Neural cell (in vitro differentiated cells): ENCODE measurements around the gene SYT6. TPM values are rescaled to one million over a fixed set of nuclear protein-coding genes. Genes with fewer than 3 reads are reported as not detected.

Experiments
- H2AFZ ChIP-seq: fragments of 200-600, 300-800 bp; sonication (generic), shearing (Covaris generic); 2 replicates; pipeline ENCODE4 v1.6.0; 2014; ENCODE audit warnings: low read depth, mild to moderate bottlenecking, antibody characterized with exemption, low read length, moderate library complexity
- H3F3A ChIP-seq: fragments of 200-600 bp; shearing (Covaris generic); 2 replicates; pipeline ENCODE4 v1.6.1; 2016; ENCODE audit warnings: mild to moderate bottlenecking, moderate library complexity, mixed read lengths, antibody characterized with exemption, low read length; ENCODE audit not compliant: insufficient read depth, poor library complexity, severe bottlenecking
- H3K27ac ChIP-seq: fragments of 200-600, 300-800 bp; sonication (generic), shearing (Covaris generic); 2 replicates; pipeline ENCODE4 v1.5.1; 2014; ENCODE audit warnings: mild to moderate bottlenecking, low read length, moderate library complexity
- H3K27me3 ChIP-seq: fragments of 300-800, 200-600 bp; sonication (generic), shearing (Covaris generic); 2 replicates; pipeline ENCODE4 v1.6.0; 2014; ENCODE audit warnings: mild to moderate bottlenecking, low read depth, low read length, moderate library complexity; ENCODE audit not compliant: insufficient read depth
- H3K36me3 ChIP-seq: fragments of 300-800, 200-600 bp; sonication (generic), shearing (Covaris generic); 2 replicates; pipeline ENCODE4 v1.5.1; 2014; ENCODE audit warnings: mild to moderate bottlenecking, antibody characterized with exemption, low read length, moderate library complexity; ENCODE audit not compliant: insufficient read depth
- H3K4me2 ChIP-seq: fragments of 300-800, 200-600 bp; sonication (generic), shearing (Covaris generic); 2 replicates; pipeline ENCODE4 v1.6.0; 2014; ENCODE audit warnings: mild to moderate bottlenecking, low read length
- H3K4me3 ChIP-seq: fragments of 300-800, 200-600 bp; sonication (generic), shearing (Covaris generic); 2 replicates; pipeline ENCODE4 v1.5.1; 2014; ENCODE audit warnings: mild to moderate bottlenecking, low read length, moderate library complexity
- H3K79me2 ChIP-seq: fragments of 200-600 bp; shearing (Covaris generic); replicated peaks from 2 replicates; pipeline ENCODE4 v1.6.0; 2014; ENCODE audit warnings: mild to moderate bottlenecking, low read length, moderate library complexity; ENCODE audit not compliant: insufficient read depth
- H3K9ac ChIP-seq: fragments of 300-800, 200-600 bp; sonication (generic), shearing (Covaris generic); 2 replicates; pipeline ENCODE4 v1.6.1; 2016; ENCODE audit warnings: mild to moderate bottlenecking, low read length, mixed read lengths
- H3K9me2 ChIP-seq: fragments of 200-600 bp; shearing (Covaris generic); 2 replicates; pipeline ENCODE4 v1.6.1; 2016; ENCODE audit warnings: mild to moderate bottlenecking, low read length, mixed read lengths; ENCODE audit not compliant: insufficient read depth
- H3K9me3 ChIP-seq: fragments of 200-600, 300-800 bp; sonication (generic), shearing (Covaris generic); 2 replicates; pipeline ENCODE4 v1.6.1; 2016; ENCODE audit warnings: mild to moderate bottlenecking, mixed run types, low read length, moderate library complexity, mixed read lengths
- H4K20me1 ChIP-seq: fragments of 200-600 bp; shearing (Covaris generic); 2 replicates; pipeline ENCODE4 v1.6.1; 2016; ENCODE audit warnings: mild to moderate bottlenecking, mixed run types; ENCODE audit not compliant: insufficient read depth
- EP300 ChIP-seq: fragments of 450-650 bp; conservative IDR thresholded peaks from 2 replicates; pipeline ENCODE4 v1.6.1; 2014; ENCODE audit warnings: antibody characterized with exemption, mild to moderate bottlenecking, moderate library complexity; ENCODE audit not compliant: poor library complexity, severe bottlenecking
- EZH2 ChIP-seq: fragments of 200-600, 300-800 bp; shearing (Covaris generic), sonication (generic); IDR thresholded peaks from 2 replicates; pipeline ENCODE4 v1.6.1; 2014; ENCODE audit warnings: antibody characterized with exemption, low read length, borderline replicate concordance, mild to moderate bottlenecking; ENCODE audit not compliant: insufficient read depth, poor library complexity, severe bottlenecking
- MXI1 ChIP-seq: fragments of 450-650 bp; conservative IDR thresholded peaks from 2 replicates; pipeline ENCODE4 v1.6.1; 2014; ENCODE audit warnings: antibody characterized with exemption, mild to moderate bottlenecking; ENCODE audit not compliant: poor library complexity, severe bottlenecking
- POLR2AphosphoS5 ChIP-seq: IDR thresholded peaks from 2 replicates; pipeline ENCODE4 v1.6.1; 2012
- RAD21 ChIP-seq: fragments of 450-650 bp; conservative IDR thresholded peaks from 2 replicates; pipeline ENCODE4 v1.6.1; 2014; ENCODE audit warnings: antibody characterized with exemption, mild to moderate bottlenecking, moderate library complexity
- REST ChIP-seq: IDR thresholded peaks from 2 replicates; pipeline ENCODE4 v1.6.1; 2012; ENCODE audit warnings: borderline replicate concordance
- SMC3 ChIP-seq: fragments of 450-650 bp; conservative IDR thresholded peaks from 2 replicates; pipeline ENCODE4 v1.6.1; 2014; ENCODE audit warnings: antibody characterized with exemption, mild to moderate bottlenecking, moderate library complexity; ENCODE audit not compliant: poor library complexity
- TAF1 ChIP-seq: IDR thresholded peaks from 2 replicates; pipeline ENCODE4 v1.6.1; 2012; ENCODE audit warnings: low read depth
- polyA plus RNA-seq: library from polyadenylated mRNA; depleted of rRNA; stranded (reverse); fragments of >200 nt; gene quantifications from 2 replicates; pipeline ENCODE4 v1.2.3, GENCODE V29; 2014
- TF ChIP-seq, protein P1 (sequence below): fragments of 450-650 bp; IDR thresholded peaks from 2 replicates; pipeline ENCODE4 v1.5.1; 2014; ENCODE audit warnings: antibody characterized with exemption, mild to moderate bottlenecking, moderate library complexity; ENCODE audit not compliant: poor library complexity, severe bottlenecking

SYT6 gene
- polyA plus RNA-seq, 1 donor from 2014 or later, result 8.1 TPM

GRCh38 chr1:114079596-114080190 lies 74.0 kb downstream of the SYT6 start:
- H3K27ac ChIP-seq, result no peak overlapping the region
- no peak overlapping the region for H3K4me2 ChIP-seq
- no peaks in the 10 kb centered on the region for H3K36me3 ChIP-seq
- H4K20me1 ChIP-seq, result no peaks in the 10 kb centered on the region
- H3K9me2 ChIP-seq, result no peaks in the 10 kb centered on the region
- no peak overlapping the region for H3K4me3 ChIP-seq
- no peaks in the 10 kb centered on the region for H3F3A ChIP-seq
- H3K79me2 ChIP-seq, result no peaks in the 10 kb centered on the region
- no peaks in the 10 kb centered on the region for H3K9me3 ChIP-seq
- TF ChIP-seq POLR2AphosphoS5 (no peak), EP300 (no peak), MXI1 (no peak), SMC3 (no peak), TAF1 (no peak), RAD21 (no peak), REST (no peak), EZH2 (no peak)
- TF ChIP-seq, protein P1, sequence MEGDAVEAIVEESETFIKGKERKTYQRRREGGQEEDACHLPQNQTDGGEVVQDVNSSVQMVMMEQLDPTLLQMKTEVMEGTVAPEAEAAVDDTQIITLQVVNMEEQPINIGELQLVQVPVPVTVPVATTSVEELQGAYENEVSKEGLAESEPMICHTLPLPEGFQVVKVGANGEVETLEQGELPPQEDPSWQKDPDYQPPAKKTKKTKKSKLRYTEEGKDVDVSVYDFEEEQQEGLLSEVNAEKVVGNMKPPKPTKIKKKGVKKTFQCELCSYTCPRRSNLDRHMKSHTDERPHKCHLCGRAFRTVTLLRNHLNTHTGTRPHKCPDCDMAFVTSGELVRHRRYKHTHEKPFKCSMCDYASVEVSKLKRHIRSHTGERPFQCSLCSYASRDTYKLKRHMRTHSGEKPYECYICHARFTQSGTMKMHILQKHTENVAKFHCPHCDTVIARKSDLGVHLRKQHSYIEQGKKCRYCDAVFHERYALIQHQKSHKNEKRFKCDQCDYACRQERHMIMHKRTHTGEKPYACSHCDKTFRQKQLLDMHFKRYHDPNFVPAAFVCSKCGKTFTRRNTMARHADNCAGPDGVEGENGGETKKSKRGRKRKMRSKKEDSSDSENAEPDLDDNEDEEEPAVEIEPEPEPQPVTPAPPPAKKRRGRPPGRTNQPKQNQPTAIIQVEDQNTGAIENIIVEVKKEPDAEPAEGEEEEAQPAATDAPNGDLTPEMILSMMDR, result no peak
- H3K9ac ChIP-seq, result no peak overlapping the region
- no peaks in the 10 kb centered on the region for H3K27me3 ChIP-seq
- H2AFZ ChIP-seq, result no peak overlapping the region

GRCh38 chr1:114078116-114078515 lies 75.6 kb downstream of the SYT6 start:
- no peaks in the 10 kb centered on the region for H3K9me3 ChIP-seq
- no peaks in the 10 kb centered on the region for H3K27me3 ChIP-seq
- H3K9me2 ChIP-seq, result no peaks in the 10 kb centered on the region
- no peaks in the 10 kb centered on the region for H4K20me1 ChIP-seq
- H3K4me3 ChIP-seq, result no peak overlapping the region
- H3K79me2 ChIP-seq, result no peaks in the 10 kb centered on the region
- H3K9ac ChIP-seq, result no peak overlapping the region
- no peak overlapping the region for H3K4me2 ChIP-seq
- no peak overlapping the region for H2AFZ ChIP-seq
- H3K27ac ChIP-seq, result no peak overlapping the region
- no peaks in the 10 kb centered on the region for H3F3A ChIP-seq
- TF ChIP-seq EZH2 (no peak), MXI1 (no peak), RAD21 (no peak), SMC3 (no peak), POLR2AphosphoS5 (no peak), REST (no peak), EP300 (no peak), TAF1 (no peak)
- TF ChIP-seq, protein P1, result no peak
- no peaks in the 10 kb centered on the region for H3K36me3 ChIP-seq
